ENCODE results near the gene LRFN2.
A peak's percentile ranks its signal among the peaks of the same experiment; 100 is the strongest.

Gene LRFN2

GRCh38 chr6:40395066-40395697 is 192.0 kb downstream of the LRFN2 start:
- no peak for DNase-seq

- no peak for DNase-seq
Observed at GRCh38 chr6:40394381-40394780, 192.8 kb downstream of the LRFN2 start.

- DNase-seq, result no peak
Observed at GRCh38 chr6:40393641-40394040, 193.5 kb downstream of the LRFN2 start.

GRCh38 chr6:40392589-40392988 is 194.6 kb downstream of the LRFN2 start:
- no peak for DNase-seq

GRCh38 chr6:40391851-40392517 is 195.2 kb downstream of the LRFN2 start:
- no peak for DNase-seq

GRCh38 chr6:40391086-40391485 is 196.1 kb downstream of the LRFN2 start:
- DNase-seq, result no peak

GRCh38 chr6:40390144-40390800 is 196.9 kb downstream of the LRFN2 start:
- DNase-seq, result no peak

GRCh38 chr6:40389254-40389653 is 197.9 kb downstream of the LRFN2 start:
- no peak for DNase-seq

- no peak for DNase-seq
Observed at GRCh38 chr6:40387871-40388264, 199.3 kb downstream of the LRFN2 start.

GRCh38 chr6:40387127-40387870 is 199.9 kb downstream of the LRFN2 start:
- no peak for DNase-seq

- DNase-seq, result no peak
Observed at GRCh38 chr6:40386200-40386599, 201.0 kb downstream of the LRFN2 start.

- no peak for DNase-seq
Observed at GRCh38 chr6:40383348-40384115, 203.6 kb downstream of the LRFN2 start.

- no peak for DNase-seq
Observed at GRCh38 chr6:40380271-40380670, 206.9 kb downstream of the LRFN2 start.

GRCh38 chr6:40379811-40380210 is 207.4 kb downstream of the LRFN2 start:
- no peak for DNase-seq

- no peak for DNase-seq
Observed at GRCh38 chr6:40378725-40379074, 208.5 kb downstream of the LRFN2 start.

- peak; percentile 53 for DNase-seq
Observed at GRCh38 chr6:40378071-40378724, 209.0 kb downstream of the LRFN2 start.

- no peak for DNase-seq
Observed at GRCh38 chr6:40377173-40377806, 209.9 kb downstream of the LRFN2 start.

- DNase-seq, result no peak
Observed at GRCh38 chr6:40376113-40376650, 211.0 kb downstream of the LRFN2 start.

- no peak for DNase-seq
Observed at GRCh38 chr6:40373267-40373666, 213.9 kb downstream of the LRFN2 start.

GRCh38 chr6:40371621-40372020 is 215.5 kb downstream of the LRFN2 start:
- no peak for DNase-seq

- no peak for DNase-seq
Observed at GRCh38 chr6:40371095-40371494, 216.1 kb downstream of the LRFN2 start.

- DNase-seq, result no peak
Observed at GRCh38 chr6:40369891-40370290, 217.3 kb downstream of the LRFN2 start.
